WTC11 (cell line): ENCODE results near the gene GBF1. TPM values are rescaled to one million over a fixed set of nuclear protein-coding genes. Genes with fewer than 3 reads are reported as not detected.

Source experiments
- ATAC-seq: fragments of 200-7000 bp; cut with Tn5 transposase; 2 replicates; pipeline ENCODE4 v1.10.0; 2021; ENCODE audit warnings: mild to moderate bottlenecking, moderate library complexity
- CTCF ChIA-PET: fragments of 300-600 bp; sonication (Branson Sonifier 250); formaldehyde crosslinking; loops from one replicate; lab custom pipeline; 2021; ENCODE audit warnings: antibody characterized with exemption; lab: Charles Lee
- POLR2A ChIA-PET: fragments of 350-600 bp; sonication (Branson Sonifier 250); formaldehyde crosslinking; loops from one replicate; lab custom pipeline; 2021; ENCODE audit warnings: antibody characterized with exemption; lab: Charles Lee
- DNase-seq: peaks from one replicate; pipeline ENCODE4 v3.0.0; 2021; ENCODE audit warnings: low spot score
- H3K27ac Mint-ChIP-seq: 2 replicates; pipeline ENCODE4 v1.8.0; 2021; ENCODE audit warnings: mixed read lengths
- H3K27me3 Mint-ChIP-seq: 2 replicates; pipeline ENCODE4 v1.8.0; 2021; ENCODE audit warnings: low read depth, mild to moderate bottlenecking, moderate library complexity, mixed read lengths
- H3K36me3 Mint-ChIP-seq: 2 replicates; pipeline ENCODE4 v1.8.0; 2021; ENCODE audit warnings: mixed read lengths
- H3K4me1 Mint-ChIP-seq: 2 replicates; pipeline ENCODE4 v1.8.0; 2022; ENCODE audit warnings: mixed read lengths
- H3K4me3 Mint-ChIP-seq: 2 replicates; pipeline ENCODE4 v1.8.0; 2021; ENCODE audit warnings: mild to moderate bottlenecking, moderate library complexity, mixed read lengths
- H3K9me3 Mint-ChIP-seq: 2 replicates; pipeline ENCODE4 v1.8.0; 2021; ENCODE audit warnings: mixed read lengths
- AFF4 ChIP-seq: sonication (generic); formaldehyde crosslinking; IDR thresholded peaks from 2 replicates; pipeline ENCODE4 v1.8.1; 2023; ENCODE audit warnings: mild to moderate bottlenecking, missing genetic modification reagents, borderline replicate concordance
- ATF1 ChIP-seq: sonication (generic); formaldehyde crosslinking; IDR thresholded peaks from 2 replicates; pipeline ENCODE4 v1.8.1; 2023; ENCODE audit warnings: mild to moderate bottlenecking, moderate library complexity, missing genetic modification reagents
- ATF3 ChIP-seq: sonication (generic); formaldehyde crosslinking; conservative IDR thresholded peaks from 2 replicates; pipeline ENCODE4 v1.8.1; 2022; ENCODE audit warnings: mild to moderate bottlenecking, missing genetic modification reagents
- CBFB ChIP-seq: sonication (generic); formaldehyde crosslinking; IDR thresholded peaks from 2 replicates; pipeline ENCODE4 v1.8.1; 2022; ENCODE audit warnings: mild to moderate bottlenecking, low read depth, missing genetic modification reagents
- CDX4 ChIP-seq: fragments of 250-450 bp; sonication (Bioruptor Pico); IDR thresholded peaks from 2 replicates; pipeline ENCODE4 v1.9.0; 2021; ENCODE audit warnings: moderate library complexity, mild to moderate bottlenecking, inconsistent platforms, borderline replicate concordance
- E2F5 ChIP-seq: sonication (generic); formaldehyde crosslinking; IDR thresholded peaks from 2 replicates; pipeline ENCODE4 v1.8.1; 2022; ENCODE audit warnings: mild to moderate bottlenecking, moderate library complexity, missing genetic modification reagents
- FOXK1 ChIP-seq: sonication (generic); formaldehyde crosslinking; IDR thresholded peaks from 2 replicates; pipeline ENCODE4 v1.8.0; 2022; ENCODE audit warnings: mild to moderate bottlenecking, moderate library complexity, missing genetic modification reagents
- FOXP4 ChIP-seq: sonication (generic); formaldehyde crosslinking; IDR thresholded peaks from 2 replicates; pipeline ENCODE4 v1.8.0; 2022; ENCODE audit warnings: mild to moderate bottlenecking, missing genetic modification reagents
- HMGA2 ChIP-seq: fragments of 250-450 bp; sonication (Bioruptor Pico); IDR thresholded peaks from 2 replicates; pipeline ENCODE4 v1.4.0; 2021; ENCODE audit warnings: mild to moderate bottlenecking, moderate library complexity
- HMGXB4 ChIP-seq: sonication (generic); formaldehyde crosslinking; IDR thresholded peaks from 2 replicates; pipeline ENCODE4 v1.8.1; 2023; ENCODE audit warnings: mild to moderate bottlenecking, moderate library complexity, missing genetic modification reagents
- MXD4 ChIP-seq: fragments of 250-450 bp; sonication (Bioruptor Pico); IDR thresholded peaks from 2 replicates; pipeline ENCODE4 v1.8.0; 2021; ENCODE audit warnings: mild to moderate bottlenecking, moderate library complexity, borderline replicate concordance
- NFATC4 ChIP-seq: fragments of 250-450 bp; sonication (Bioruptor Pico); IDR thresholded peaks from 2 replicates; pipeline ENCODE4 v1.9.0; 2021; ENCODE audit warnings: mild to moderate bottlenecking
- NR2C2 ChIP-seq: sonication (generic); formaldehyde crosslinking; IDR thresholded peaks from 2 replicates; pipeline ENCODE4 v1.8.0; 2022; ENCODE audit warnings: mild to moderate bottlenecking, missing genetic modification reagents
- RORB ChIP-seq: fragments of 250-450 bp; sonication (Bioruptor Pico); IDR thresholded peaks from 2 replicates; pipeline ENCODE4 v1.9.0; 2021; ENCODE audit warnings: mild to moderate bottlenecking
- SMAD3 ChIP-seq: sonication (generic); formaldehyde crosslinking; IDR thresholded peaks from 2 replicates; pipeline ENCODE4 v1.8.0; 2022; ENCODE audit warnings: missing genetic modification reagents, mild to moderate bottlenecking, borderline replicate concordance
- SP1 ChIP-seq: sonication (generic); formaldehyde crosslinking; conservative IDR thresholded peaks from 2 replicates; pipeline ENCODE4 v1.8.1; 2022; ENCODE audit warnings: missing genetic modification reagents
- USF1 ChIP-seq: sonication (generic); formaldehyde crosslinking; IDR thresholded peaks from 2 replicates; pipeline ENCODE4 v1.8.0; 2022; ENCODE audit warnings: mild to moderate bottlenecking, missing genetic modification reagents
- ZNF219 ChIP-seq: sonication (generic); formaldehyde crosslinking; IDR thresholded peaks from 2 replicates; pipeline ENCODE4 v1.8.0; 2023; ENCODE audit warnings: missing genetic modification reagents, mild to moderate bottlenecking, borderline replicate concordance
- ZNF232 ChIP-seq: sonication (generic); formaldehyde crosslinking; IDR thresholded peaks from 2 replicates; pipeline ENCODE4 v1.8.0; 2022; ENCODE audit warnings: mild to moderate bottlenecking, missing genetic modification reagents
- total RNA-seq: library from RNA; stranded (reverse); gene quantifications from 3 replicates; pipeline ENCODE4 v1.2.3, GENCODE V29; 2021

Gene GBF1
- total RNA-seq, 1 experiment from 2014 or later: 32.4 TPM

- TF ChIP-seq NFATC4 (CRISPR knock-in tag) (no peak), CDX4 (CRISPR knock-in tag) (no peak), E2F5 (no peak), RORB (no peak), ZNF232 (no peak), CBFB (CRISPR knock-in tag) (peak; percentile 24; the same call in 1 of the 2 replicates), HMGA2 (CRISPR knock-in tag) (no peak), ATF3 (CRISPR knock-in tag) (no peak), FOXK1 (CRISPR knock-in tag) (no peak), HMGXB4 (no peak)
Measured at GRCh38 chr10:102418622-102419268, 173.4 kb downstream of the GBF1 start, which contains the start of gene PSD (continued).

- H3K4me3 Mint-ChIP-seq: peak overlapping the region; percentile 98
- peaks cover 9% of the 10 kb centered on the region; the same call in 1 of the 2 replicates for H3K36me3 Mint-ChIP-seq
- H3K4me1 Mint-ChIP-seq: peaks cover 19% of the 10 kb centered on the region
- DNase-seq (peak; percentile 90), ATAC-seq (peak; percentile 1)
- H3K27ac Mint-ChIP-seq: peak overlapping the region; percentile 90
- CTCF ChIA-PET: interaction anchor here (0.6 to 6.7 kb wide), 14 partner anchors 9 to 250 kb away, joined by 4 to 68 read pairs (median 31); partner anchors contain the start of genes ACTR1A, C10orf95, CUEDC2 and NFKB2
- POLR2A ChIA-PET: interaction anchor here (1.0 to 5.0 kb wide), 6 partner anchors 12 to 164 kb away, joined by 3 to 34 read pairs (median 19); partner anchors contain the start of genes C10orf95, CUEDC2 and NFKB2
- H3K27me3 Mint-ChIP-seq: peaks cover 5% of the 10 kb centered on the region; the same call in 1 of the 2 replicates
- H3K9me3 Mint-ChIP-seq: no peaks in the 10 kb centered on the region
- 0 out of 2 replicates have a peak, but pooled peaks have one; percentile 18 for TF ChIP-seq ATF1 (CRISPR knock-in tag)
- TF ChIP-seq SP1: peak; percentile 73; the same call in 1 of the 2 replicates
- peak; percentile 67; the same call in 1 of the 2 replicates for TF ChIP-seq SMAD3 (CRISPR knock-in tag)
- no peak for TF ChIP-seq MXD4 (CRISPR knock-in tag)
- TF ChIP-seq FOXP4 (CRISPR knock-in tag): peak; percentile 87
- 0 out of 2 replicates have a peak, but pooled peaks have one; percentile 36 for TF ChIP-seq HMGXB4
- TF ChIP-seq E2F5: peak; percentile 61; the same call in 1 of the 2 replicates
- TF ChIP-seq ZNF219 (CRISPR knock-in tag): no peak
- no peak for TF ChIP-seq AFF4 (CRISPR knock-in tag)
- peak; percentile 34; the same call in 1 of the 2 replicates for TF ChIP-seq NR2C2
- TF ChIP-seq USF1: peak; percentile 68
Measured at GRCh38 chr10:102419269-102420180, 174.2 kb downstream of the GBF1 start.
